SJCRH30 (cell line): ENCODE results near the gene PDZK1IP1. TPM values are rescaled to one million over a fixed set of nuclear protein-coding genes. Genes with fewer than 3 reads are reported as not detected.

Source experiments
- DNase-seq, 2 experiments: peaks; one replicate each; pipeline ENCODE4 v3.0.0-alpha.2; 2015 to 2020
- H3K27ac ChIP-seq: fragments of 250-450 bp; sonication (Bioruptor Pico); 2 replicates; pipeline ENCODE4 v1.5.1; 2020; ENCODE audit warnings: mild to moderate bottlenecking, moderate library complexity
- H3K27me3 ChIP-seq: fragments of 250-450 bp; sonication (Bioruptor Pico); 2 replicates; pipeline ENCODE4 v1.5.1; 2020; ENCODE audit warnings: mild to moderate bottlenecking, moderate library complexity
- H3K36me3 ChIP-seq: fragments of 250-450 bp; sonication (Bioruptor Pico); 2 replicates; pipeline ENCODE4 v1.5.1; 2020; ENCODE audit warnings: mild to moderate bottlenecking, moderate library complexity
- H3K4me1 ChIP-seq: fragments of 250-450 bp; sonication (Bioruptor Pico); 2 replicates; pipeline ENCODE4 v1.5.1; 2020; ENCODE audit warnings: mild to moderate bottlenecking, moderate library complexity
- H3K4me3 ChIP-seq: fragments of 250-450 bp; sonication (Bioruptor Pico); 2 replicates; pipeline ENCODE4 v1.5.1; 2020; ENCODE audit warnings: mild to moderate bottlenecking, moderate library complexity
- H3K9me3 ChIP-seq: fragments of 250-450 bp; sonication (Bioruptor Pico); replicated peaks from 2 replicates; pipeline ENCODE4 v1.5.1; 2020; ENCODE audit warnings: mild to moderate bottlenecking, moderate library complexity
- total RNA-seq: library from RNA; depleted of rRNA; stranded (reverse); fragments of >200 nt; shearing (Covaris generic); gene quantifications from 2 replicates; pipeline ENCODE4 v1.2.3, GENCODE V29; 2014; rRNA removed

The PDZK1IP1 gene
- total RNA-seq: not detected in 2 replicates

- peak; percentile 53 to 63 for DNase-seq
- no peaks in the 10 kb centered on the region; the same call in 1 of the 2 replicates for H3K27me3 ChIP-seq
- H3K36me3 ChIP-seq: no peaks in the 10 kb centered on the region
- no peak within 1 kb of the TSS for H3K27ac ChIP-seq
- H3K9me3 ChIP-seq: no peaks in the 10 kb centered on the region
- H3K4me3 ChIP-seq: no peak within 1 kb of the TSS
- H3K4me1 ChIP-seq: peaks cover 24% of the 10 kb centered on the region
These were observed at the start of gene PDZK1IP1 for GRCh38 chr1:47189844-47190508. Gene PDZK1IP1, minus strand, starts transcription at chr1:47190036. Its CDS starts 104 bp downstream, at chr1:47189932.

- Histone ChIP-seq H3K4me1 (peaks cover 11% of the 10 kb centered on the region), H3K9me3 (no peaks in the 10 kb centered on the region), H3K4me3 (no peak overlapping the region), H3K27ac (no peak overlapping the region), H3K27me3 (no peaks in the 10 kb centered on the region; the same call in 1 of the 2 replicates), H3K36me3 (no peaks in the 10 kb centered on the region)
- DNase-seq: no peak
These were observed 49.2 kb upstream of the PDZK1IP1 start for GRCh38 chr1:47238935-47239592.

- Histone ChIP-seq H3K4me3 (peak overlapping the region; percentile 49), H3K4me1 (peaks cover 7% of the 10 kb centered on the region), H3K27me3 (peaks cover 3% of the 10 kb centered on the region), H3K36me3 (no peaks in the 10 kb centered on the region), H3K27ac (no peak overlapping the region), H3K9me3 (no peaks in the 10 kb centered on the region)
- DNase-seq: no peak
These were observed 46.0 kb upstream of the PDZK1IP1 start for GRCh38 chr1:47235806-47236205.

DNA sequence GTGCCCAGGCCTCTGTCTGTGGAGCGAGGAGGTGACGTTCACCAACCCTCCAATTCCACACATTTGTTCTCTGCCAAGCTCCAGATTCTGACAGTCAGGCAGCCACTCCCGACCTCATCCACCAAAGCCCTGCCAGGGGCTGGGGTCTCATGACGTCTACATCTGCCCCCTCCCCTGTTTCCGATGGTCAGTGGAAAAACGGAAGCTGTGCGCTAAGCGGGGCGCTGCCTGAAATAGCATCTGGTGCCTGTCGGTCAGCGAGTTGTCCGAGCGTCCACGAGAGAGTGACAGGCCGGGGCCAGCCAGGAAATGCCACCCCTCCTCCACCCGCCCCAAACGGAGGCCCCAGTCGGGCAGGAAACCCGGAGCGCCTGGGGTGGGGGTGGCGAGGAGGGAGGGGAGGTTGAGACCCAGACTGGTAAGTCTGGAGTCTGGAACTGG is 45.4 kb upstream of the PDZK1IP1 start:
- no peaks in the 10 kb centered on the region for H3K9me3 ChIP-seq
- peak; percentile 42 to 49 for DNase-seq
- peaks cover 7% of the 10 kb centered on the region for H3K4me1 ChIP-seq
- H3K36me3 ChIP-seq: no peaks in the 10 kb centered on the region
- H3K27me3 ChIP-seq: peaks cover 3% of the 10 kb centered on the region
- no peak overlapping the region for H3K27ac ChIP-seq
- H3K4me3 ChIP-seq: peak overlapping the region; percentile 49

DNA sequence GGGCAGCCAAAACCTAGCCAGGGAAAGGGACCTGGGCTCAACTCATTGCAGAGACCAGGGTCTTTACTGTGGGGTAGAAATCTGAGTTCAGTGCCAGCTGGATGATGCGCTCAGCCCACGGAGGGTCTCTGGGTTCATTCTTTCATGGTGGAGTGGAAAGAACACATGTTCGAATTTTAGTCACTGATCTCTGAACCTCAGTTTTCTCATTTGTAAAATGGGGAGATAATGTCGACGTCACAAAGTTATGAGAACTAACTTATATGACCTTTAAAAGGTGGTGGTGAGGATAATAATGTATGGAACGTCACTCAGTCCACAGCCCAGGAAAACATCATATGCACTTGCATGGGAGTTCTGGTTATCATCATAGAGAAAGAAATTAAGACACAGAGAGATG is 43.4 kb upstream of the PDZK1IP1 start:
- Histone ChIP-seq H3K9me3 (no peaks in the 10 kb centered on the region), H3K36me3 (no peaks in the 10 kb centered on the region), H3K4me1 (peaks cover 7% of the 10 kb centered on the region), H3K27me3 (peaks cover 3% of the 10 kb centered on the region; the same call in 1 of the 2 replicates), H3K27ac (no peak overlapping the region), H3K4me3 (no peak overlapping the region; the same call in 1 of the 2 replicates)
- no peak for DNase-seq

DNA sequence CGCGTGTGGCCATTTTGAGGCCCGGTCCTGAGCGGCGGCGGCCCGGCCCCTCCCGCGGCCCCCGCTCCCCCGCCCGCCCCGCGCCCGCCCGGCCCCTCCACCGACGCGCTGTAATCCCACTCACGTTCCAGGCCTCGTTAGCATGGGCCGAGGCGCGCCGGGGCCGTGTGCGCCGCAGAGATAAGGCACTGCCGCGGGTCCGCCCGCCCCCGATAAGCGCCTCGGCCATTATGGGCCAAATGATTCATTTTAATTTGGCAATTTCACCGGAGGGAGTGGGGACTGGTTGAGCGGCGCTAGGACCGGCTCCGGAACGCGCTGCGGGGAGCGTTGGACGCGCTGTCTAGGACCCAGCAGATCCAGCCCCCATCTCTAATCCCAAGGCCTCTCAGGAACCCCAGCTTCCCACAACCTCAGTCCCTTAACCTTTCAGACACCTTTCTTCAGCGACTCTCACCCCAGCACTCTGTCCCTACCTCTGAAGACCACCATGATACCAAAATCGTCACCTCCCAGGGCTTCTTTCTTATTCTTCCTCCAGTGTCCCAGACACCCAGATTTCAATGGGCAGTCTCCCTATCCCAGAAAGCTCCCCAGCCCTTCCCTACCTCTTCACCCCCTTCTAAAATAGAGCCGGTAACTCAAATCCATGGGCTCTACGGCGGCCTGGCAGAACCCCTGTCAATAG is 42.5 kb upstream of the PDZK1IP1 start, which contains the start of gene TAL1:
TAL1 (minus strand) TSS at position 39 of the 688 bp plus-strand sequence. CDS start 6,337 bp downstream, outside the sequence.
- H3K4me1 ChIP-seq: peaks cover 7% of the 10 kb centered on the region
- H3K9me3 ChIP-seq: no peaks in the 10 kb centered on the region
- peaks cover 3% of the 10 kb centered on the region; the same call in 1 of the 2 replicates for H3K27me3 ChIP-seq
- H3K36me3 ChIP-seq: no peaks in the 10 kb centered on the region
- peak; percentile 34 to 59 for DNase-seq
- H3K27ac ChIP-seq: peak within 1 kb of the TSS; percentile 15
- H3K4me3 ChIP-seq: peak within 1 kb of the TSS; percentile 65

GRCh38 chr1:47231301-47232186 is 41.7 kb upstream of the PDZK1IP1 start:
- H3K9me3 ChIP-seq: no peaks in the 10 kb centered on the region
- H3K4me3 ChIP-seq: peak overlapping the region; percentile 65
- no peaks in the 10 kb centered on the region for H3K36me3 ChIP-seq
- DNase-seq: peak; percentile 21 to 46
- peaks cover 7% of the 10 kb centered on the region for H3K4me1 ChIP-seq
- H3K27me3 ChIP-seq: peaks cover 3% of the 10 kb centered on the region; the same call in 1 of the 2 replicates
- H3K27ac ChIP-seq: 0 out of 2 replicates have a peak overlapping the region, but pooled peaks have one; percentile 5

DNA sequence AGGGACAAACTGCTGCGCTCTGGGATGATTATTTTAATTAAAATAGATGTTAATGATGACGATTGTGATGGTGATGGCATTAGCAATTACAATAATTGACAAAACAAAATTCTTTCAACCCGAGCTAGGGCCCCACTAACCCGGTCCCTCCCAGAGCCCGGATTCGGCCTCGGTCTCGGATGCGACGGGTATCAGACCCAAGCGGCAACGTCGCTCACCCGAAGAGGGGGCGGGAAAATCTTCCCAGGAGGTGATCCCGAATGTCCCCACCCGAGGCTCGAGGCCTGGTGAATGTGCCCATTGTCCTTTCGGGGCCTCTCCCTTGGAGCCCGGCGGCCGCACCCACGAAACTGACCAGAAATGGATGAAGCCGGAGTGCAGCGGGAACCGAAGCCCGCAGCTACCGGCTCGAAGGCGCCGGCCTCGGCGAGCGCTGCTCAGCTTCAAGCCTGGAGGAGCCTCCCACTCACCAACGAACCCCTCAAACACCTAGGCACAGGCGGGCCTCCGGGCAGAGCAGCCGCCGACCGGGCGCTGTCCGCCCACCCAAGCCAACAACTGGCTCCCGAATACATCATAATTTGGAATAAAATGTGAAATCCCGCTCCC is 41.0 kb upstream of the PDZK1IP1 start:
- Histone ChIP-seq H3K9me3 (no peaks in the 10 kb centered on the region), H3K4me3 (no peak overlapping the region), H3K27me3 (peaks cover 3% of the 10 kb centered on the region; the same call in 1 of the 2 replicates), H3K4me1 (peaks cover 7% of the 10 kb centered on the region), H3K36me3 (no peaks in the 10 kb centered on the region), H3K27ac (no peak overlapping the region)
- DNase-seq: no peak

DNA sequence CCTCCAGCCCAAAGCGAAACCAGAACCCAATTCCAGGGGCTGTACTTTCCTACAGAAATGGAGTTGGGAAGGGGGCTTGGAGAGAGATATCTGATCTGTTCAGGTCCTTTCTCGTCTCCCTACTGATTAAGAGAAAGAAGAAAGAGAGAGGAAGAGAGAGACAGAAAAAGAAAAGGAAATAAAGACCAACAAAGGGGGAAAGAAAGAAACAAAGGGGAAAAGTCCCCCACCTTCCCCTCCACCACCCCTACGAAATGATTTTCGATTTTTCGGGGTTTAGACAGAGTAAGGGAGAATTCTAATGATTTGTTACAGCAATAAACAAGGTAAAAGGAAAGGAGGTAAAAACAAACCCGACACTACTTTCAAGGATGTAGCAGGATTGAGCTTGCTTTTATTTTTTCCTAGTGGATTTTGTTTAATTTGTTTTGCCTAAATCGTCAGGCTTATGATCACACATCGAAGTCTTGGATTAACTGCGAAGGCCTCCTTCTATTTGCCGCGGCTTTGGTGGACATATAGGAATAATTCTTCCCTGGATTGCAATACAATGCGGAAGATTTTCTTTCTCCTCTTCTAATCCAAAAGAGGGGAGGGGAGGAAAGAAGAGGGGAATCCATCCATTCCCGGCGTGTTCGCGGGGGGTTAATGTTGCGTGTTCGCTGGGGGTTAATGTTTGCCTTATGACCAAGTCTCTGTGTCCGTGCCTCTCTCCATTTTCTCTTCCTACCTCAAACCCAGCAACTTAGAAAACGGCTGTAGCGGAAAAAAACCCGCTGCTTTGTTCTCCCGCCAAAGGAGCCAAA is 40.3 kb upstream of the PDZK1IP1 start:
- Histone ChIP-seq H3K9me3 (no peaks in the 10 kb centered on the region), H3K27me3 (peaks cover 3% of the 10 kb centered on the region; the same call in 1 of the 2 replicates), H3K36me3 (no peaks in the 10 kb centered on the region), H3K4me1 (peaks cover 6% of the 10 kb centered on the region), H3K27ac (no peak overlapping the region), H3K4me3 (no peak overlapping the region)
- DNase-seq: no peak

DNA sequence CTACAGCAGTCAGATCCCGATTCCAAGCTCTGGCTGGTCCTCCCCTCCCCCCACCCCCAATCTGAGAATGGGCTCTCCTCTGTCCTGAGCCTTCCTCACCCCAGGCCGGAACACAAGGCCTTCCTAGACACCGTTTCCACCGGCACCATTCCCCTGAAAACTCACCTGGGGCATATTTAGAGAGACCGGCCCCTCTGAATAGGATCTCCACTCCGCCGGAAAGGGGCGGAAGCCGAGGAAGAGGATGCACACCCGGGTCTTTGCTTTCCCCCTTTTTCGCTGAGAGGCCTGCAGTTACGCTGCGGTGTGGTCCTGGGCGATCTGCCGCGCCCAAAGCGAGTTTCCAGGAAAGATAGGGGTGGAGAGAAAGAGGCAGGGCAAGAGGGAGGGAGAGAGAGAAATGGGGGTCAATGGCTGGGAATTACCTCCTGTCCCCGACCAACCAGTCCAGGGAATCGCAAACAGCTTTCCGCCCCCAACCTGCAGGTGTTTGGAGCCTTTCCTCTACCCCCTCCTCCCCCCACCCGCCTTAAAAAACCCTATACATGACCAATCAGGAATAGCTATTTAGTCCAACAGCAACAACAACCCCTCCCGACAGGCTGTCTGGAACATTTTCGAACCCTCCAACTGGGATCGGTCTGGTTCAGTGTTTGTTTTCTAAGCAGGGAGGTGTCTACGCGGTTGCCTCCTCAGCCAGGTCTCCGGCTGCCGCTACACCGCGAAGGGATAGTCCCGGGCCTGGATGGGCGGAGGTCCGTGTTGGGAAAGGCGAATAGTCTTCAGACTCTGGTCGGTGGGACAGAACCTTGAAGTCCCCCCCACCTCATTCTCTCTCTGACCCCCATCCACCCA is 39.4 kb upstream of the PDZK1IP1 start:
- Histone ChIP-seq H3K27me3 (peaks cover 3% of the 10 kb centered on the region), H3K4me3 (no peak overlapping the region), H3K9me3 (no peaks in the 10 kb centered on the region), H3K4me1 (no peaks in the 10 kb centered on the region), H3K27ac (no peak overlapping the region), H3K36me3 (no peaks in the 10 kb centered on the region)
- no peak for DNase-seq

GRCh38 chr1:47228644-47229030 is 38.8 kb upstream of the PDZK1IP1 start:
- Histone ChIP-seq H3K36me3 (no peaks in the 10 kb centered on the region), H3K27ac (no peak overlapping the region), H3K4me3 (no peak overlapping the region), H3K4me1 (no peaks in the 10 kb centered on the region), H3K9me3 (no peaks in the 10 kb centered on the region), H3K27me3 (peaks cover 3% of the 10 kb centered on the region)
- DNase-seq: no peak
